HG02840 (cell line): ENCODE measurements around the gene DDTL.
"Not testable (repeated sequence)": the region's sequence is repeated elsewhere in the genome, so short reads cannot be mapped to it uniquely, and the experiment has no call there.

Experiments
- ATAC-seq: cut with Tn5 transposase; IDR thresholded peaks from one replicate; pipeline ENCODE4 v1.9.1; 2021; ENCODE audit warnings: mild to moderate bottlenecking, moderate library complexity, moderate number of reproducible peaks; ENCODE audit not compliant: unreplicated experiment, low FRiP score

Gene DDTL

DNA sequence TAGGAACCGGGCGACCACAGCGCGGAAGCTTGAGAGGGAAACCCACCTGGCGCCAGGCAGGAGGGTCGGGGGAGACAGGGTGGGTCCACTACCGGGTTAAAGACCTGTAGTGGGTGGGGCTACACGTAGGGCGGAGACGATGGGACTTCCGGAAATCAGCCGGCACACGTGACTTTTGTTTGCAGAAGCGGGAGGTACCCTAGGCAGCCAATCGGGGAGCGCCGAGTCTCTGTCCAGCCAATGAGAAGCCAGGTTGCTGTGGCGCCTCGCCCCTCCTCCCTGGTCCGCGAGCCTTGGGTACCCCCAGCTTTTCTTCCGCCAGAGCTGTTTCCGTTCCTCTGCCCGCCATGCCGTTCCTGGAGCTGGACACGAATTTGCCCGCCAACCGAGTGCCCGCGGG is at the start of gene DDTL:
Gene DDTL, plus strand, starts transcription at position 321 of the 400 bp plus-strand sequence. Its CDS starts 27 bp downstream, at position 348.
- ATAC-seq: peak; percentile 85

DNA sequence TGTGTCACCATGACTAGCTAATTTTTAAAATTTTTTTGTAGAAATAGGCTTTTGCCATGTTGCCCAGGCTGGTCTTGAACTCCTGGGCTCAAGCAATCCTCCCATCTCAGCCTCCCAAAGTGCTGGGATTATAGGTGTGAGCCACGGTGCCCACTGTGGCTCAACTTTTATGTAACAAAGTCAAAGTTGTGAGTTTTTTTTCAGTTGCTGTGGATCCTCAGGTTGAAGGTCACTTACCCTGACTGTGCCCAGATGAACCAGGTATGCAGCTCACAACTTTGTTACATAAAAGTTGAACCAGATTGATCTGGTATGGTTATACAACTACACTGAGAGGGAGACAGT is 46.4 kb upstream of the DDTL start:
- ATAC-seq: not testable (repeated sequence)

DNA sequence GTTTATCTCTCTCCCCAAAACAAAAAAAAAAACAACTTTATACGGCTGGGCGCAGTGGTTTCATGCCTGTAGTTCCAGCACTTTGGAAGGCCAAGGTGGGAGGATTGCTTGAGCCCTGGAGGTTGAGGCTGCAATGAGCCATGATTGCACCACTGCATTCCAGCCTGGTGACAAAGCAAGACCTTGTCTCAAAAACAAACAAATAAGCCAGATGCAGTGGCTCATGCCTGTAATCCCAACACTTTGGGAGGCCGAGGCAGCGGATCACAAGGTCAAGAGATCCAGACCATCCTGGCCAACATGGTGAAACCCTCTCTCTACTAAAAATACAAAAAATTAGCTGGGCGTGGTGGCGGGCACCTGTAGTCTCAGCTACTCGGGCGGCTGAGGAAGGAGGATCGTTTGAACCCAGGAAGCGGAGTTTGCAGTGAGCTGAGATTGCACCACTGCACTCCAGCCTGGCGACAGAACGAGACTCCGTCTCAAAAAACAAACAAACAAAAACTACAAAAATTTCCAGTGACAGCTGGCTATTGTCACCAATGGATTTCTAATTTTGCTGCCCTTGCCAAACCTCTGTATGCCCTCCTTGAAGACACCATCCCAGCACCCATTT is 45.0 kb upstream of the DDTL start:
- ATAC-seq: not testable (repeated sequence)

DNA sequence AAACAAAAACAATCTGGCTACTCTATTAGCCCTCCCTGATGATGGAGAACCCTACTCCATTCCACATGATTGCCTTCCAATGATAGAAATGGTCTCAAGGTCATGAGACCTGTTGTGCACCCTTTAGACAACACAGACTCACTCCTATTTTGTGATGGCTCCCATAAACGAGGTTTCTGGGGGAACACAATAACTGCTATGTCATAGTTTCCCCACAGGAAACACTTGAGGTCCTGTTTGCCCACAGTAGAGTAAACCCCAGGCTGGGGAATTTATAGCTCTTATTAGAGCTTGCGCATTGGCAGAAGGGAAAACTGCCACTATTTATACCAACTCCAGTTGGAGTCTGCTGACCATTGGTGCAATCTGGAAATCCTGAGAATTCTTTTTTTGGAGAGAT is 43.8 kb upstream of the DDTL start:
- no peak for ATAC-seq

DNA sequence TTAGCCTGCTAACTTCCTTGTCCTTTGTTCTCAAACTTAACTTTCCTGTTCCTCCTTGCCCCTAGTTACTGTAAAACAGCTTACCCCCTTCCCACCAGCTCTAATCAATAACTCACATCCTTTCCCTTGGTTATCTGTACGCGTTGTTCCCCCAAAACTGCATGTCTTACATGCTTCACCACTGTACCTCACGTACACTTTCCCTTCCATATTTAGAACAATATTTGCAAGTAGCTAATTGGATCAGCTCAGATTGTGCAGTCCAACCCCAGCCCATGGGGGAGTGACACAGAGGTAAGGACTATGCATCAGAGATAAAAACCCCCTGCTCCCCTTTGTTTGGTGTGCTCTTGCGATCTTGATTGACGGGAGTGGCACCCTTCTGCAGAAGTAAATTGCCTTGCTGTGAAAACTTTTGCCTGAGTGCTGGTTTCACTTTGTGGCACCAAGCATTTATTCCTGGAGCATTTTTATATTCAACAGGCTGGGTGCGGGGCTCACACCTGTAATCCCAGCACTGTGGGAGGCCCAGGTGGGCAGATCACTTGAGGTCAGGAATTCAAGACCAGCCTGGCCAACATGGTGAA is 41.6 kb upstream of the DDTL start:
- no peak for ATAC-seq

DNA sequence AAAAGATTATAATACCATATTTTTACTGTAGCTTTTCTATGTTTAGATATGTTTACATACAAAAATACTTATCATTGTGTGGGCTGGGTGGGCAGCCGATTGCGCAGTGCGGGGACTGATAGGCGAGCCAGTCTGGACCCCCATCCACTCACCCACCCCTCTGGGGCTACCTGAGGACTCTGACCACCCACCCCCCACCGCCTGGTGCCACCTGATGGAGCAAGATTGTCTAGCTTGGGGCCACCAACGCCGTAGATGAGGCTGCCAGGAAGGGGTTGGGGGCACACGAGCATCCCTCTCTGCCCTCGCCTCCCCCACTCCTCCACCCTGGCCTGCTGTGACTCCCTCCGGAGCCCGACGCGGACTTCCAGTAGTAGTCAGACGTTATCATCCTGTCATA is 40.1 kb upstream of the DDTL start:
- no peak for ATAC-seq

GRCh38 chr22:23938328-23939016 is 28.2 kb upstream of the DDTL start:
- ATAC-seq: no peak

GRCh38 chr22:23939017-23939357 is 27.7 kb upstream of the DDTL start:
- no peak for ATAC-seq

DNA sequence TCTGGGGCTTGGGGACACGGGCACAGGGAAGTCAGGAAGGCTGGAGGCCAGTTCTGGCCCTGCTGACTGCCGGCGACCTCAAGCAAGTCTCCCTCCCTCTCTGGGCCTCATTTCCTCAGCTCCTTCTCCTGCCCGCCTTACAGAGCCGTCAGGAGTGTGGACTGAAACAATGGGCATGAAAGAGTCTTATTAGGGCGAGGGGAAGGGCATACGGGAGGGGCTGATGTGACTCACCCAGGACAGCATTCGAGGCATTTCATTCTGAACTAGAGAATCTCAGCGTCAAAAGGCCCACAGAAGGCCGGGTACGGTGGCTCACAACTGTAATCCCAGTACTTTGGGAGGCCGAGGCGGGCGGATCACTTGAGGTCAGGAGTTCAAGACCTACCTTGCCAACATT is 26.5 kb upstream of the DDTL start:
- not testable (repeated sequence) for ATAC-seq

DNA sequence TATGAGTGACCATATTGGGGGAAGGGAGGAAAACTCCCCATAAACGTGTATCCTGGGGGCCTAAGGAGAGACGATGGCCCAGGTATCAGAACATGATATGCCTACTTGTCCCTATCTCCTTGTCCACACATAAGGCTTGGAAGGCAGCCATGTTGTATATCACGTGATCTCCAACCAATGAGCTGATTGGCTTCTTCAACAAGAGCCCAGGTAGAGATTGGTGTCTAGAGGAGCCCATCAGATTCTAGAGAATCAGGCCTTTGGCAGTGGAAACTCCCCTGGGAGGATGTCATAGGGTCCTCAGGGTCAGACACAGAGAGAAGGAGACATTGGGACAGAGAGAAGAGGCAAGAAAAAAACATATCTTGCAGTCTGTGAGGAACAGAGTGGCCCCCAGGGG is 19.3 kb upstream of the DDTL start:
- ATAC-seq: not testable (repeated sequence)

GRCh38 chr22:23949764-23950163 is 16.9 kb upstream of the DDTL start:
- not testable (repeated sequence) for ATAC-seq

DNA sequence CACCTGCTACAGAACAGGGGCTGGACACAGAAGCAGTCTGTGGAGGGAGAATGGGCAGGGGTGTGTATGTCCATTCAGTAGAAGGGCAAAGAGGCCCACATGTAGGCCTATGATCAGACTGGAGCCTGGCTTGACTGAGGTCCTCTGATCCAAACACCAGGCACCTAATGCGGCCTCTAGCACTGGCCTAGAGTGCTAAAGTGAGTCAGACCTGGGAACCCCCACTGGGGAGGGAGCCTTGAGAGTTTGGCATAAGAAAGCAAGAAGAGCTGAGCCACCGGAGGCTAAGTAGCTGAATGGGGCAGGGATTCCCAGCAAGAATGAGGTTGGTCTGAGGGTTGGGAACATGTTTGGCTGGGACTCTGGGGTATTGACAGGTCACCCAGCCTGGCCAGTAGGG is 15.3 kb upstream of the DDTL start:
- ATAC-seq: not testable (repeated sequence)

DNA sequence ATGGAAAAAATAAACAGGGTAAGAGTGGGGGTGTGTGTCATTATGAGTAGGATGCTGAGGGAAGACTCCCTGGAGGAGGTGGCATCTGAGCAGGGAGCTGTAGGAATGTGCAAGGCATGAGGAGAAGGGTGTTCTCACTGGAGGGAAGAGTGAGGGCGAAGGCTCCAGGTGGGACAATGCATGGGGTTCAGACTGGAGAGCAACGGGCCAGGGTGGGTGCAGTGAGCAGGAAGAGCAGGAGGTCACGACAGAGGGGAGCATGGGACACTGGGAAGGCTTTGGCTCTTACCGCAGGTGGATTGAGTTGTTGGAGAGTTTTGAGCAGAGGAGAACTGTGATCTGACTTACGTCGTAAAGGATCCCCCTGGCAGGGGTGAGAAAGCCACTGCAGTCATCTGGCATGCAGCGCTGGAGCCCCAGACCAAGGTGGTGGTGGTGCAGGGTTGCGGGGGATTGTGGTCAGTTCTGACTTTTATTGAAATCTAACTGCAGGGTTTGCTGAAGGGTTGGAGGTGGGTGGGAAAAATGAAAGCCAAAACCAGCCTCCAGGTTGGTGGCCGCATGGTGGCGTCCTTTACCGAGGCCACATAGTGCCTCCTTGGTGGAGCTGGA is 13.8 kb upstream of the DDTL start:
- not testable (repeated sequence) for ATAC-seq

DNA sequence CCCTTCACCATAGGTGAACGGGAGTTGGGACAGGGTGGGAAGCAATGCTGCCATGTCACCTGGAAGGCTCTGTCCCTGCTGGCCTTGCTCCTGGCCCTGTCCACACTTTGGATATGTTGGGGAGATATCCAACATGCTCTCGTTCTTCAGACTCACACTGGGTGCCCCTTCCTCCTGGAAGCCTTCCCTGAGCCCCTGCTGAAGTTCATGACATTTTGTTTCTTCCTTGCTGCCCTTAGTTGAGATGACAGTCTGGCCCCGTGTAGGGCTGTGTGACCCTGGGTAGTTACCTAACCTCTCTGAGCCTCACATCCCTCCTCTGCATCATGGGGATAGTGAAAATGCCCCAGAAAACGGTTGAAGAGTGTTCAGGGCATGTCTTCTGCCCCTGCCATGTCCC is 13.2 kb upstream of the DDTL start:
- ATAC-seq: not testable (repeated sequence)

DNA sequence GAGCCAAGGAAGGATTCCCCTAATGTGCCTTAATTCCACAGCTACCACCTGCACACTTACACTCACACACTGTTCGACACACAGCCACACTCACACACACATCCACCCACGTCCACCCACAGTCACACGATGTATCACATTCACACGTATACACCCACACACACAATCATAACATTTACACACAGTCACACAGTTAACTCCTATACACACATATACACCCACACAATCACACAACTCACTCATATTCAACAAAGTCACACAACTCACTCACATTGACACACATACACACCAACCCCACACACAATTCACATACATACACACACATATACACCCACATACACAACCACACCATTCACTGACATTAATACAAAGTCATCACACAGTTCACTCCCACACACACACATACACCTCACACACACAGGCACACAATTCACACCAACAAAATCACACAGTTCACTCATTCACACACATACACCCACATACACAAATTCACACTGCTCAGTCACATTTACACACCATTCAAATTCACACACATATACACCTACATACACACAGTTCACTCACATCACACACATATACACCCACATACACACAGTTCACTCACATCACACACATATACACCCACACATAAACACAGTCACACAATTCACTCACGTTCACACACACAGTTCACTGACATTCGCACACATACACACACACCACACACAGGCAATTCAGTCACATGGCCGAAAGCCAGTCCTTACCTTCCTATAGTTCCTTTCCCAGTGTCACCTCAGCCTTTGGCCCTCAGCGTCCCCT is 12.3 kb upstream of the DDTL start:
- ATAC-seq: not testable (repeated sequence)

DNA sequence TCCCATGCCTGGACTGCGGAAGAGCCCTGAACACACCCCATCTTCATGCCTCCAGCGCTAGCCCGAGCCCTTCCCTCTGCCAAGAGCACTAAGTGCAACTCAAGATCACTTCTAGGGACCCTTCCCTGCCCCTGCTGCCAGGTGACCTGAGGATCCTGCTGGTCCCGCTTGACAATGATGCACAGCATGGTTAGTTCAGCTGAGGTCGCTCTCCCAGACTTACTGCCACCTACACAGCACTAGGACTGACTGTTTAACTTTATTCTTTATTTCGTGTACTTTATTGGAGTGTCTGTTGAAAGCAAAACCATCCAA is 11.7 kb upstream of the DDTL start:
- ATAC-seq: not testable (repeated sequence)

DNA sequence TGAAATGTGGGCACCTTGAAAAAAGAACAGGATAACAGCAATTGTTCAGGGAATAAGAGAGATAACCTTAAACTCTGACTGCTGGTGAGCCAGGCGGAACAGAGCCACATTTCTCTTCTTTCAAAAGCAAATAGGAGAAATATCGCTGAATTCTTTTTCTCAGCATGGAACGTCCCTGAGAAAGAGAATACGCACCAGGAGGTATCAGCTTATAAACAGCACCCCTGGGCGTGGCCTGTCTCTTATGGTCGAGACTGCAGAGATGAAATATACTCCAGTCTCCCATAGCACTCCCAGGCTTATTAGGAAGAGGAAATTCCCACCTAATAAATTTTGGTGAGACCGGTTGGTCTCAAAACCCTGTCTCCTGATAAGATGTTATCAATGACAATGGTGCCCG is 10.8 kb upstream of the DDTL start:
- ATAC-seq: not testable (repeated sequence)

DNA sequence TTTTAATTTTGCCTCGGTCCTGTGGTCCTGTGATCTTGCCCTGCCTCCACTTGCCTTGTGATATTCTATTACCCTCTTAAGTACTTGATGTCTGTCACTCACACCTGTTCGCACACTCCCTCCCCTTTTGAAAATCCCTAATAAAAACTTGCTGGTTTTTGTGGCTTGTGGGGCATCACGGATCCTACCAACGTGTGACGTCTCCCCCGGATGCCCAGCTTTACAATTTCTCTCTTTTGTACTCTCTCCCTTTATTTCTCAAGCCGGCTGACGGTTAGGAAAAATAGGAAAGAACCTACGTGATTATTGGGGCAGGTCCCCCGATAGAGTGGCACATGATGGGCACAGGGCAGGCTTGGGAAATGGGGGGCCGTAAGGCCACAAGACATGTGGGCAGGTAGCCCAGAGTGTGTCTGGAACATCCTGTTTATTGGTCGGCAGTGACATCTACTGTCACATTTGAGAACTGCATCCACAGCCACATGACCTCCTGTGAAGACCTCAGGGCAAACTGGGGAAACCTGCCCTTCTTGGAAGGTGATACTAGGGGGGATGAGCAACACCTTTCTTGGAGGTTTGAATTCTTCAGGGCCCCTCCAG is 10.3 kb upstream of the DDTL start:
- ATAC-seq: not testable (repeated sequence)

DNA sequence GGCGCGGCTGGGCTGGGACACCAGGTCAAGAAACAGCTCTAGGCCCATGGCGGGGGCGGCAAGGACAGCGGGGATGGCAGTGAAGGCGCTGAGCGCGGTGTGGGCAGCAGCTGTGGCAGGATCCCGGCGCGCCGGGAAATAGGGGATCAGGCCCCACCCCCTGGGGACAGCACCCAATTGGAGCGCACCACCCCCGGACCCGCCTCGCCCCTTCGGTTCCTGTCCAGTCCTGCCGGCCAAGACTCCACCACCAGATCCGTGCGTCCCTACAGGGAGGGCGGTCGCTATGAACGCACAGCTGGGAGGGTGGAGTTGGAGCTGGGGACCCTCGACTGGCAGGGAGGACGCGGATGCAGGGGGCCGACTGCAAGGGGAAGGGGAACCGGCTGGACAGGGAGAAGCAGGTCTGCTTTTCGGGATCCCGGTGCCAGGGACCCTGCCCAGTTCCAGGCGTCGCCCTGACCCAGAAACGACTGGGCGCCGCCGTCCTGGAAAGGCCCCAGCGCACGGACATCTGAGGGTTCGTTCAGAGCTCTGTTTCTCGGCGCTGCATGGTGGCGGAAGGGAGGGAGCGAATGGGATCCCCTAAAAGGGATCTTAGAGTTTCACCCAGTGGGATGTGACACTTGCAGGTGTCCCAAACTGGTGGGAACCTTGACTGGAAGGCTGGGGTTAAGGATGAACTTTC is 5.5 kb upstream of the DDTL start, which contains the start of gene GSTT2B:
Gene GSTT2B, minus strand, starts transcription at position 112 of the 688 bp plus-strand sequence. Its CDS starts 64 bp downstream, at position 48.
- not testable (repeated sequence) for ATAC-seq

- peak; percentile 15 for ATAC-seq
Measured at GRCh38 chr22:23966094-23966493, 594 bp upstream of the DDTL start.
